HepG2 (cell line): ENCODE measurements around the gene HYAL2. TPM values are rescaled to one million over a fixed set of nuclear protein-coding genes. Genes with fewer than 3 reads are reported as not detected.
A peak's percentile ranks its signal among the peaks of the same experiment; 100 is the strongest.

Source experiments
- ATF7-NPFF ChIP-seq: sonication (generic); formaldehyde crosslinking; IDR thresholded peaks from 2 replicates; pipeline ENCODE4 v1.8.1; 2023; ENCODE audit warnings: mild to moderate bottlenecking, low read depth, missing genetic modification reagents, moderate library complexity
- BCL6 ChIP-seq: IDR thresholded peaks from 2 replicates; pipeline ENCODE4 v1.6.1; 2016; ENCODE audit warnings: missing genetic modification reagents, missing compliant biosample characterization
- ETV5 ChIP-seq: IDR thresholded peaks from 2 replicates; pipeline ENCODE4 v1.6.1; 2018; ENCODE audit warnings: missing biosample characterization, missing genetic modification reagents, inconsistent platforms, borderline replicate concordance
- FOXA3 ChIP-seq: IDR thresholded peaks from 2 replicates; pipeline ENCODE4 v1.6.1; 2016; ENCODE audit warnings: missing genetic modification reagents, missing compliant biosample characterization
- JUN ChIP-seq: sonication (generic); formaldehyde crosslinking; IDR thresholded peaks from 2 replicates; pipeline ENCODE4 v1.4.0; 2020; ENCODE audit warnings: mild to moderate bottlenecking, missing genetic modification reagents
- KAT8 ChIP-seq: IDR thresholded peaks from 2 replicates; pipeline ENCODE4 v1.6.1; 2016; ENCODE audit warnings: missing genetic modification reagents, missing compliant biosample characterization
- SALL1 ChIP-seq: sonication (generic); formaldehyde crosslinking; IDR thresholded peaks from 2 replicates; pipeline ENCODE4 v1.8.0; 2022; ENCODE audit warnings: mild to moderate bottlenecking, missing genetic modification reagents
- ZNF350 ChIP-seq: sonication (generic); formaldehyde crosslinking; IDR thresholded peaks from 2 replicates; pipeline ENCODE4 v1.4.0; 2020; ENCODE audit warnings: mild to moderate bottlenecking, low read depth, missing genetic modification reagents, borderline replicate concordance
- ZNF543 ChIP-seq: sonication (generic); formaldehyde crosslinking; IDR thresholded peaks from 2 replicates; pipeline ENCODE4 v1.4.0; 2020; ENCODE audit warnings: mild to moderate bottlenecking, missing genetic modification reagents
- ZNF792 ChIP-seq: IDR thresholded peaks from 2 replicates; pipeline ENCODE4 v1.6.1; 2016
- ZNF891 ChIP-seq: sonication (generic); formaldehyde crosslinking; IDR thresholded peaks from 2 replicates; pipeline ENCODE4 v1.5.0; 2020; ENCODE audit warnings: mild to moderate bottlenecking, missing genetic modification reagents
- ZSCAN25 ChIP-seq: sonication (generic); formaldehyde crosslinking; IDR thresholded peaks from 2 replicates; pipeline ENCODE4 v1.8.0; 2022; ENCODE audit warnings: mild to moderate bottlenecking, missing genetic modification reagents
- polyA plus RNA-seq, 8 experiments: library from polyadenylated mRNA; depleted of rRNA in 3 of 8; stranded (reverse) in 7 of 8; unstranded in 1 of 8; fragments of >200 nt; fragmentation: Illumina TruSeq in 4 of 8; extraction: Trizol in 4 of 8; gene quantifications; 2 replicates each; pipeline versions ENCODE4 v1.2.1 to v1.2.3, GENCODE V29; 2011 to 2016; ENCODE audit warnings: low read depth in 4 of 8, missing spikeins in 1 of 8, mixed read lengths in 1 of 8; ENCODE audit not compliant: insufficient read depth in 1 of 8
- total RNA-seq, 5 experiments: library from RNA; depleted of rRNA; stranded (reverse); fragments of >200 nt; fragmentation: Illumina TruSeq; extraction: Trizol; gene quantifications; 2 replicates each; pipeline ENCODE4 v1.2.3, GENCODE V29; 2016; ENCODE audit warnings: low read depth in 1 of 5
- TF ChIP-seq, protein P1 (sequence below): IDR thresholded peaks from 2 replicates; pipeline ENCODE4 v1.6.1; 2016; ENCODE audit warnings: control low read depth
- TF ChIP-seq, protein P2 (sequence below): sonication (generic); formaldehyde crosslinking; IDR thresholded peaks from 2 replicates; pipeline ENCODE4 v1.4.0; 2020; ENCODE audit warnings: missing genetic modification reagents

Gene HYAL2
- total and polyA plus RNA-seq, 2 of the 13 experiments (the other 11 are each of a cell fraction or from before 2014, with no cell fraction given): 76.2 to 102 TPM

DNA sequence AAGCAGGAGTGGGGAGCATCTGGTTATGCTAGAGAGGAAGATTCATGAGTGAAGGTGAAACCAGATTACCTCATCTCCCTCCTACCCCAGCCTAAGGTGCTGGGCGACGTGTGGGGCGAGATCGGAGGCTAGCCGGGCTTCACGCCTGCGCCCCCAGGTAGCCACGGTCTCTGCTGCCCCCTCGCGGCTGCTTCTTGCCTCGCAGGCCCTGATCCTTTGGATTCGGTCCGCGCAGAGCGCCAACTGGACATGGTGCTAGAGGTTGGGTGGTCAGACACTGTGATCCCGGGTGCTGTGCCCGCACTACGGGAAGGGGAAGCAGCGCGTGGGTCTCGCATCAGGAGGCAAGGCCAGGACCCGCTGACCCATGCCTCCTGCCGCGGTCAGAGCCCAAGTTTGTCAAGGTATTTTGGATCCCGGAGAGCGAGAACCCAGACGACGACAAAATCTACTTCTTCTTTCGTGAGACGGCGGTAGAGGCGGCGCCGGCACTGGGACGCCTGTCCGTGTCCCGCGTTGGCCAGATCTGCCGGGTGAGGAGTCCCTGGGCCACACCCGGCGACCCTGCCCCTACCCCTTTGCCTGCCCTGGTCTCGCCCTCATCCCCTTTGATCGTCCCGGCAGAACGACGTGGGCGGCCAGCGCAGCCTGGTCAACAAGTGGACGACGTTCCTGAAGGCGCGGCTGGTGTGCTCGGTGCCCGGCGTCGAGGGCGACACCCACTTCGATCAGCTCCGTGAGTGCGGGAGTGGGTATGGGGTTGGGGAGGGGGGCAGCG lies 49.4 kb downstream of the HYAL2 start (continued):
- TF ChIP-seq JUN (0 out of 2 replicates have a peak, but pooled peaks have one; percentile 21), KAT8 (CRISPR knock-in tag) (peak; percentile 47; the same call in 1 of the 2 replicates), ZNF543 (CRISPR knock-in tag) (no peak), ZNF792 (peak; percentile 96), ZNF891 (peak; percentile 43; the same call in 1 of the 2 replicates), FOXA3 (CRISPR knock-in tag) (peak; percentile 28; the same call in 1 of the 2 replicates), SALL1 (CRISPR knock-in tag) (peak; percentile 79), ATF7-NPFF (CRISPR knock-in tag) (0 out of 2 replicates have a peak, but pooled peaks have one; percentile 59), ZSCAN25 (peak; percentile 81), ETV5 (peak; percentile 40; the same call in 1 of the 2 replicates), ZNF350 (CRISPR knock-in tag) (0 out of 2 replicates have a peak, but pooled peaks have one; percentile 66), BCL6 (CRISPR knock-in tag) (peak; percentile 45; the same call in 1 of the 2 replicates)
- TF ChIP-seq, protein P1, sequence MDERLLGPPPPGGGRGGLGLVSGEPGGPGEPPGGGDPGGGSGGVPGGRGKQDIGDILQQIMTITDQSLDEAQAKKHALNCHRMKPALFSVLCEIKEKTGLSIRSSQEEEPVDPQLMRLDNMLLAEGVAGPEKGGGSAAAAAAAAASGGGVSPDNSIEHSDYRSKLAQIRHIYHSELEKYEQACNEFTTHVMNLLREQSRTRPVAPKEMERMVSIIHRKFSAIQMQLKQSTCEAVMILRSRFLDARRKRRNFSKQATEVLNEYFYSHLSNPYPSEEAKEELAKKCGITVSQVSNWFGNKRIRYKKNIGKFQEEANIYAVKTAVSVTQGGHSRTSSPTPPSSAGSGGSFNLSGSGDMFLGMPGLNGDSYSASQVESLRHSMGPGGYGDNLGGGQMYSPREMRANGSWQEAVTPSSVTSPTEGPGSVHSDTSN (CRISPR knock-in tag): no peak
- TF ChIP-seq, protein P2, sequence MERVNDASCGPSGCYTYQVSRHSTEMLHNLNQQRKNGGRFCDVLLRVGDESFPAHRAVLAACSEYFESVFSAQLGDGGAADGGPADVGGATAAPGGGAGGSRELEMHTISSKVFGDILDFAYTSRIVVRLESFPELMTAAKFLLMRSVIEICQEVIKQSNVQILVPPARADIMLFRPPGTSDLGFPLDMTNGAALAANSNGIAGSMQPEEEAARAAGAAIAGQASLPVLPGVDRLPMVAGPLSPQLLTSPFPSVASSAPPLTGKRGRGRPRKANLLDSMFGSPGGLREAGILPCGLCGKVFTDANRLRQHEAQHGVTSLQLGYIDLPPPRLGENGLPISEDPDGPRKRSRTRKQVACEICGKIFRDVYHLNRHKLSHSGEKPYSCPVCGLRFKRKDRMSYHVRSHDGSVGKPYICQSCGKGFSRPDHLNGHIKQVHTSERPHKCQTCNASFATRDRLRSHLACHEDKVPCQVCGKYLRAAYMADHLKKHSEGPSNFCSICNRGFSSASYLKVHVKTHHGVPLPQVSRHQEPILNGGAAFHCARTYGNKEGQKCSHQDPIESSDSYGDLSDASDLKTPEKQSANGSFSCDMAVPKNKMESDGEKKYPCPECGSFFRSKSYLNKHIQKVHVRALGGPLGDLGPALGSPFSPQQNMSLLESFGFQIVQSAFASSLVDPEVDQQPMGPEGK (CRISPR knock-in tag): peak; percentile 91
